ENCODE data around the gene ZMYND19.
"Not testable (repeated sequence)": the region's sequence is repeated elsewhere in the genome, so short reads cannot be mapped to it uniquely, and the experiment has no call there.

Gene ZMYND19

DNA sequence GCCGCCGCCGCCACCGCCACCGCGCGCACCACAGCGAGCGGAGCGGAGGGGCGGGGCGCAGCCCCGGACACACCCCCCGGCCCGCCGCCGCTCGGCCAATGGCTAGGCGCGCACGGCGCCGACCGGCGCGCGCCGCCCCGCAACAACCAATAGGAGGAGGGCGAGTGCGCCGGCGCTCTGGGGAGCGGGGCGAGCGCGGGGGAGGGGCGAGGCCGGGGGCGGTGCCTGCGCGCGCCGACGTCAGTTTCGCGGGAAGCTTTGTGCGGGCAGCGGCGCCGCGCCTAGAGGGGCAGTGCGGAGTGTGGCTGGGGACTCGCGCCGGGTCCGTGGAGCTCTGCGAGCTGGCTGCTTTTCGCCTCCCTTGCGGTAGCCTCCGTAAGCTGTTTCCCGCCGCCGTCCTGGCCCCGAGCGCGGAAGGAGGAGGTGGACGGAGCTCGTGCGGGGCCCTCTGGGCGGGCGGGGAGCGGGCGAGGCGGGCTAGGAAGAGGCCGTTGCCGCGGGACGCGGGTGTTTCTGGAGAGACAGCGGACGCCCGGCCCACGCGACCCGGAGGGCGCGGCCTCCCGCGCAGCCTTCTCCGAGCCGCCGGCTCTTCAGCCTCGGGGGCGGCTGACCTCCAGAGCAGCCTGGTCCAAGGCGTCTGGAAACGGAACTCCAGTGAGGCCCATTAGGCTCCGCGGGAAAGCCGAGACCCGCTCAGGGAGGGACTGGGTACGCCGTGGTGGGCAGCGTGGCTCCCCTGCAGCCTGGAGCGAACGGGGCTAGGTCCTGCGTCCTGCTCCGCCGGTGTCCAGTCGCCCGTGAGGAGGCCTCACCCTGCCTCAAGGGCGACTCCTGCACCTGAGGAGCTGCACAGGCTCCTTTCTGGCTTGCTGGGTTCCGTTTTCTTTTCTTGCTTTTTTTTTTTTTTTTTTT, at the start of gene ZMYND19:
ZMYND19 (minus strand) TSS at position 44 of the 915 bp plus-strand sequence. CDS start 249 bp downstream, outside the sequence.
- intact Hi-C loops (cut with DNase I) = loop anchor here (2.0 kb wide), 1 partner anchor 14 kb away; the partner anchor contains the start of gene ARRDC1
- DNase-seq = peak; percentile 72 to 98 (median 77)

DNA sequence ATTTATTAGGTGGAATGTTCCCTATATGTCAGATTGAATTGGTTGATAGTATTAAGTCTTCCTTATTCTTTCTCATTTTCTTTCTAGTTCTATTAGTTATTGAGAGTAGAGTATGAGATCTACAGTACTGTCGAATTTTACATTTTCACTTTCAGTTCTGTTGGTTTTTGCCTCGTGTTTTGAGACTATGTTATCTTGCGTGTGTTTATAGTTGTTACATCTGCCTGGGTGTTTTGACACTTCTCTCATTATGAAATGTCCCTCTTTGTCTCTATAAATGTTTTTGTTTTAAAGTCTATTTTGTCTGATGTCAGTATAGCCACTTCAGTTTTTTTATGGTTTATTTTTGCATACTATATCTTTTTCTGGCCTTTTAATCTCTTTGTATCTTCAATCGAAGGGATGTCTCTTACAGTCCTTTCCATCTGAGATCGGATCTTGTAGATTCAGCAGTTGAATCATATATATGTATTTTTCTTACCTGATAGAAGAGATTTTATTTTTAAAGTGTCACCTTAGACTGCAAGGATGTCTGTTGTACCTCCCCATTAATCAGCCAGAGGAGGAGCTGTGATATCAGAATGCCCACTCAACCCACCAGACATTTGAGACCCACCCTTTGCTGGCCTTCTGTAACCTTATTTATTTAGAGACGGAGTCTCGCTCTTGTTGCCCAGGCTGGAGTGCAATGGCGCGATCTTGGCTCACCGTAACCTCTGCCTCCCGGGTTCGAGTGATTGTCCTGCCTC, 49.2 kb upstream of the ZMYND19 start:
- DNase-seq = no peak
- intact Hi-C loops (cut with DNase I) = no loop called here

DNA sequence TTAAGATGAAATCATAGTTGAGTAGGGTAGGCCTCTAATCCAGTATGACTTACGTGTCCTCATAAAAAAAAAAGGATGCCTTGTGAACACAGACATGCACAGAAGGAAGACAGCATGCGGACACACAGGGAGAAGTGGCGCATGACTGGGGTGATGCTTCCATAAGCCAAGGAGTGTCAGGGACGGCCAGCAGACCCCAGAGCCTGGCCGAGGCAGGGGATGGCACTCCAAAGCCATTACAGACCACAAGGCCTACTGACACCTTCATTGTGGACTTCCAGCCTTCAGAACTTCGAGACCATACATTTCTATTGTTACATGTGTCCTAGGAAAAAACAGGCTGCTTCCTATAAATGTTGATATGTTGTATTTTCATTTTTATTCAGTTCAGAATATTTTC, 48.4 kb upstream of the ZMYND19 start:
- intact Hi-C loops (cut with DNase I) = no loop called here
- peak in 2 of 10 donors; percentile 6 to 33 for DNase-seq

DNA sequence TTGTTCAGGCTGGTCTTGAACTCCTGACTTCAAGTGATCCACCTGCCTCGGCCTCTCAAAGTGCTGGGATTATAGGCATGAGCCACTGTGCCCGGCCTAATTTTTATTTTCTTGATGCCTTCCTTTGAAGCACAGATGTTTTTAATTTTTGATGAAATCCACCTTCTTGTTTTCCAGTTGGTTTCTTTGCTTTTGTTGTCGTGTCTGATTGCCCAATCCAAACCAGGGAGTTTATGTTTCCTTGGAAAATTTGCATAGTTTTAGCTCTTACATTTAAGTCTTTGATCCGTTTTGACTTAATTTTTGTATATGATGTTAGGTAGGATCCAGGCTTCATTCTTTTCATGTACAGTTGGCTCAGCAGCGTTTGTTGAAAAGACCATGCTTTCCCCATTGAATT, 43.7 kb upstream of the ZMYND19 start:
- intact Hi-C loops (cut with DNase I) = no loop called here
- DNase-seq = peak in 1 of 10 donors; percentile 13

DNA sequence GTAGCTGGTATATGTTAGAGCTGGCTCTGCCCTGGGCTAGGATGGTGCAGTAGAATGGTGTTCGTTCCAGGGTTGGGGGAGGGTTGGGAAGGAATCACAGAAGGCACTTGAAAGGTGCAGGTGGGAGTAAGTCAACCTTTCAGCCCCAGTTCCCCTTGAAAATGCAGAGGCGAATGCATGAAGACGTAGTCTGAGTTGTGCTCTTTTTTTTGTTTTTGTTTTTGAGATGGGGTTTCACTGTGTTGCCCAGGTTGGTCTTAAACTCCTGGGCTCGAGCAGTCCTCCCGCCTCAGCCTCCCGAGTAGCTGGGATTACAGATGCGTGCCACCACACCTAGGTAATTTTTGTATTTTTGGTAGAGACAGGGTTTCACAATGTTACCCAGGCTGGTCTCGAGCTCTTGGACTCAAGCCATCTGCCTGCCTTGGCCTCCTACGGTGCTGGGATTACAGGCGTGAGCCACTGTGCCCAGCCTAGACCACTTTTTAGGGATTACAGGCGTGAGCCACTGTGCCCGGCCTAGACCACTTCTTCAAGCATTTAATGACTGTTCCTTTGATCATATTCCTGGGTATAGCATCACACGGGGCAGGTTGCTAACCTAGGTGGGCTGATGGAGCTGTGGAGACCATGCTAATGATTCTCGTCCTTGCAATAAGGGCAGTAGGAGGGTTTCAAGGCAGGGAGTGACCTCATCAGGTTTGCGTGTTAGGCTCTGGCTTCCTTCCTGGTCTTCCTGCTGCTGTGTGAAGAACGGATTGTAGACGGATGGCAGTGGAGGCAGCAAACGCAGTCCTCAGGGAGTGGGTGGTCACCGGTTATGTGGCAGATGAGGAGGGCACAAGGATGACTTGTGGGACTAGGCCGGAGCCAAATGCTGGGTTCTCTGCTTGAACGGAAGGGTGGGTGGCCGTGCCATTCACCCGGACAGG, 42.2 kb upstream of the ZMYND19 start:
- peak in 4 of 10 donors; percentile 43 to 80 (median 56) for DNase-seq
- intact Hi-C loops (cut with DNase I) = no loop called here

DNA sequence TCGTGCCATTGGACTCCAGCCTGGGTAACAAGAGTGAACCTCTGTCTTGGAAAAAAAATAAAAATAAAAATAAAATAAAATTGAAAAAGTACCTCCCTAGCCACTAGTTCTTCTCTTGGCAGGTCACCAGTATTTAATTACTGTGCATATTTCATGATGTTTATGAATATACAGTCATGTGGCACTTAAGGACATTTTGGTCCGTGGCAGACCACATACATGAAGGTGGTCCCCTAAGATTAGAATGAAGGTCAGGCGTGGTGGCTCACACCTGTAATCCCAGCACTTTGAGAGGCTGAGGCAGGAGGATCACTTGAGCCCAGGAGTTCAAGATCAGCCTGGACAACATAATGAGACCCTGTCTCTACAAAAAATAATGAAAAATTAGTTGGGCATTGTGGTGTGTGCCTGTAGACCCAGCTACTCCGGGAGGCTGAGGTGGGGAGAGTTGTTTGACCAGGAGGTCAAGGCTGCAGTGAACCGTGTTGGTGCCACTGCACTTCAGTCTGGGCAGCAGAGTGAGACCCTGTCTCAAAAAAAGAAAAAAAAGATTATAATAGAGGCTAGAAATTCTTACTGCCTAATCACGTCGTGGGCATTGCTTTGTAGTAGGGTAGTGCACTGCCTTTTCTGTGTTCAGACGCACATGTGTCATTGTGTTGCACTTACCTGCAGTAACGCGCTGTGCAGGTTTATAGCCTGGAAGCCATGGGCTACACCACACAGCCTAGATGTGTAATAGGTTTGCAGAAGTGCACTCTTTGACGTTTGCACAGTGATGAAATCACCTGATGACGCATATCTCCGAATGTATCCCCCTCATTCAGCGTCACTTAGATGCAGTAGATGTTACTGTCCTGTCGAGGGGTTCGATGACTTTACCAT, 41.3 kb upstream of the ZMYND19 start:
- intact Hi-C loops (cut with DNase I) = no loop called here
- DNase-seq = peak in 3 of 10 donors; percentile 3 to 25 (median 4)

DNA sequence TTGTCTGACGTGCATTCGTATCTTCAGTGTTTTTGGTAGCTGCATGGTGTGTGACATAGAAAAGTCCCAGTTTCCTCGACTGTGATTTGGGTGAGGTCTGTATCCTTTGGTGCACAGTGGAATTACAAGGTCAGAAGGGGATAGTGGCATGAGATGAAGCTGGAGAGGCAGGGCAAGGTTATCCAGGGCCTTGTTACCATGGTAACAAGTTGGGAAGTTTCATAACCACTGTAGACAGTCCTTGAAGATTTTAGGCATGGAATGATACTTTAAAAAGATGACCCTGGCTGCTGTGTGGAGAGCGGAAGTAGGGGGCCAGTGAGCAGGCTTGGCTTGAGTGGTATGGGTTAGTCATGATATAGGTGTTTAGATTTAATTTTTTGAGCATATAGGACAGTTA, 40.4 kb upstream of the ZMYND19 start:
- intact Hi-C loops (cut with DNase I) = no loop called here
- peak in 3 of 10 donors; percentile 1 to 12 (median 2) for DNase-seq

DNA sequence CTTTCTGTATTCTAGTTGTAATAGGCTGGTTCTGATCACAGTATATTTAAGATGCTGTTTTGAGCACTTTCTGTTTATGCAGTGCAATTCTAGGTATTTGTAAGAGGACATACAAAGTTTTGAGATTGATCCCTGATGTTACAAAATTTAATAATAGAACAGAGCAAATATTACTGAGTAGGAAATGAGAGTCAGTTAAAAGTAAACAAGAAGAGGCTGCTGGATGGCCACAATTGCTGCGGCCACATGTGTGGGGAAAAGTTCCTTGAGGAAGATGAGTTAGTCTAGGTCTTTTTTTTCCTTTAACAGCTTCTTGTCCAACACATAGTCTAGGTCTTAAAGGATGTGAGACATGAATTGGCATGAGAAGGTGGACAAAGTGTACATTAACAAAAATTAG, 39.8 kb upstream of the ZMYND19 start:
- peak in 1 of 10 donors; percentile 18 for DNase-seq
- intact Hi-C loops (cut with DNase I) = no loop called here

DNA sequence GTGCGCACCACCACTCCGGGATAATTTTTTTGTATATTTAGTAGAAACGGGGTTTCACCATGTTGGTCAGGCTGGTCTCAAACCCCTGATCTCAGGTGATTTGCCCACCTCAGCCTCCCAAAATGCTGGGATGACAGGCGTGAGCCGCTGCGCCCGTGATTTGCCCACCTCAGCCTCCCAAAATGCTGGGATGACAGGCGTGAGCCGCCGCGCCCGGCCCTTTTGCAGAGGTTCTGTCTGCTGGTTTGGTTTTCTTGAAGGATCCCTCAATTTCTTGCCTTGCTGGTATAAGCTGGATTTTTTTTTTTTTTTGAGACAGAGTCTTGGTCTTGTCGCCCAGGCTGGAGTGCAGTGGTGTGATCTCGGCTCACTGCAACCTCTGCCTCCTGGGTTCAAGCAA, 37.1 kb upstream of the ZMYND19 start:
- peak in 3 of 10 donors; percentile 24 to 66 (median 49) for DNase-seq
- intact Hi-C loops (cut with DNase I) = not testable (repeated sequence)

DNA sequence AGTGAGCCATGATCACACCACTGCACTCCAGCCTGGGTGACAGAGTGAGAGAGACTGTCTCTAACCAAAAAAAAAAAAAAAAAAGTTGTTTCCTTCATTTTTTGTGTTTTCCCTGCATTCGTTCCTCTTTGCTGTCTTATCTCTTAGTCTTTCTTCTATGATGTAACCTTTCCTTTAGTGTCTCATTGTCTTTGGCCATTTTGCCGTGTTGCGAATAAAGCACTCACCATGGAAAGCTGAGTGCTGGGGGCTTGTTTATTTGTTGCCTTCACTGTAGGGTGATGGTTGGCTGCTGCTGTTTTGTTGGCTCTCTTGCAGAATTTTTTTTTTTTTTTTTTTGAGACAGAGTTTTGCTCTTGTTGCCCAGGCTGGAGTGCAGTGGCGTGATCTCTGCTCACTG, 36.2 kb upstream of the ZMYND19 start:
- intact Hi-C loops (cut with DNase I) = no loop called here
- DNase-seq = peak in 1 of 10 donors; percentile 1

DNA sequence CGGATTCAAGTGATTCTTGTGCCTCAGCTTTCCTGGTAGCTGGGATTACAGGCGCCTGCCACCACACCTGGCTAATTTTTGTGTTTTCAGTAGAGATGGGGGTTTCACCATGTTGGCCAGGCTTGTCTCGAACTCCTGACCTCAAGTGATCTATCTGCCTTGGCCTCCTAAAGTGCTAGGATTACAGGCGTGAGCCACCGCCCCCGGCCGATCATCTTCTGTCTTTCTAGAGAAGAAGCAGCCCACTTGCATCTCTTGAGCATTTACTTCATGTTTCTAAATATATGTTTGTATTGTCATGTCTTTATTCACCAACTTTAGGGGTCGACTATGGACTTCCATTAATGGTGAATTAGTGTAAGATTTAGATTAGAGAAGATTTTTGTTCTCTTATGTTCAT, 31.9 kb upstream of the ZMYND19 start:
- intact Hi-C loops (cut with DNase I) = not testable (repeated sequence)
- peak in 2 of 10 donors; percentile 30 to 37 for DNase-seq

DNA sequence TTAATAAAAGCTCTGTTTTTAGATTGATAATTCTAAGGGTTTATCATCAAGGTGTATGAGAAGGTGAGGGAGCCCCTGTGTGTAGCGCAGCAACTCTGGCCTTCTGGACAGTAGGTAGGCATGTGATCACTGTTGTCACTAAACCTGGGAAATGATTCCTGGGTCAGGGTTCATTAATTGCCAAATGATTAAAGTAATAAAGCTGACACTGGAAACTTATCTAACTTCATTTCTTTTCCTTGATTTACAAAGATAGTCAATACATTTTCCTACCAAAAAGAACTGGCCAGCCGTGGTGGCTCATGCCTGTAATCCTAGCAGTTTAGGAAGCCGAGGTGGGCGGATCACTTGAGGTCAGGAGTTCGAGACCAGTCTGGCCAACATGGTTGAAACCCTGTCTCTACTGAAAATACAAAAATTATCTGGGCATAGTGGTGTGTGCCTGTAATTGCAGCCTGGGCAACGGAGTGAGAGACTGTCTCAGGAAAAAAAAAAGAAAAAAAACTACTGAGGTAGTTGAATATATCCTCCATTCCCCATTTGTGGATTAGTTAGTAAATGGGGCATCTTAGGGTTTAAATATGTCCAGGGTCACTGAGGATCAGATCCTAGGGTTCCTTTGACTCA, 30.9 kb upstream of the ZMYND19 start:
- peak in 2 of 10 donors; percentile 43 to 47 for DNase-seq
- intact Hi-C loops (cut with DNase I) = no loop called here

DNA sequence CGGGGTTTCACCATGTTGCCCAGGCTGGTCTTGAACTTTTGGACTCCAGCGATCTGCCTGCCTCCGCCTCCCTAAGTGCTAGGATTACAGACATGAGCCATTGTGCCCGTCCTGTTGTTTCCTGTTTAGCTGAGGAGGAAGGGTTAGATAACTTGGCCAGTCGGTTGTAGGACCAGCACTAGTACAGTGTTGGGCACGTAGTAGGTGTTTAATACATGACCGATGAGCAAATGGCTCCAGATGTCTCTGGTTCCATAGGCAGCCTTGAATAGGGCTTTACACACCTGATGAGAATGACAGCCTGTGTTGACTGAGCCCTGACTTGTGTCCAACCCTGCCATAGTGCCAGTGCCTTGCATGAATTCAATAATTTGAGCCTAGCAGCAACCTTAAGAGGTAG, 30.3 kb upstream of the ZMYND19 start:
- peak in 1 of 10 donors; percentile 3 for DNase-seq
- intact Hi-C loops (cut with DNase I) = no loop called here

DNA sequence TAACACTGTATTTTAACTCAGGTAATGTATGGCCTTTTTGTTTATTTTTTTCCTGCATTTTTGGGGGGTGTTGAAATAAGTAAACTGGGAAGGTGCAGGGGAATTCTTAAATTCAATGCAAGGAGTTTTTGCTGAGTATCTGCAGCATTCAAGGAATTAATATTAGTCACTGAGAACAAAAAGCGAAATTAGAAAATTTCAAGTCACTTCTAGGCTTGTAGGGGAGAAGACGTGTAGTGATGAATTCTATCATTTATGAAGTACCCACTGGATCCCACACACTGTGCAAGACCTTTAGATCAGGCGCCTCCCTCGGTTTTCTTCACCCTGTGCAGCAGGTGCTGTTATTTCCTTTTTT, 29.7 kb upstream of the ZMYND19 start:
- intact Hi-C loops (cut with DNase I) = no loop called here
- no peak for DNase-seq

DNA sequence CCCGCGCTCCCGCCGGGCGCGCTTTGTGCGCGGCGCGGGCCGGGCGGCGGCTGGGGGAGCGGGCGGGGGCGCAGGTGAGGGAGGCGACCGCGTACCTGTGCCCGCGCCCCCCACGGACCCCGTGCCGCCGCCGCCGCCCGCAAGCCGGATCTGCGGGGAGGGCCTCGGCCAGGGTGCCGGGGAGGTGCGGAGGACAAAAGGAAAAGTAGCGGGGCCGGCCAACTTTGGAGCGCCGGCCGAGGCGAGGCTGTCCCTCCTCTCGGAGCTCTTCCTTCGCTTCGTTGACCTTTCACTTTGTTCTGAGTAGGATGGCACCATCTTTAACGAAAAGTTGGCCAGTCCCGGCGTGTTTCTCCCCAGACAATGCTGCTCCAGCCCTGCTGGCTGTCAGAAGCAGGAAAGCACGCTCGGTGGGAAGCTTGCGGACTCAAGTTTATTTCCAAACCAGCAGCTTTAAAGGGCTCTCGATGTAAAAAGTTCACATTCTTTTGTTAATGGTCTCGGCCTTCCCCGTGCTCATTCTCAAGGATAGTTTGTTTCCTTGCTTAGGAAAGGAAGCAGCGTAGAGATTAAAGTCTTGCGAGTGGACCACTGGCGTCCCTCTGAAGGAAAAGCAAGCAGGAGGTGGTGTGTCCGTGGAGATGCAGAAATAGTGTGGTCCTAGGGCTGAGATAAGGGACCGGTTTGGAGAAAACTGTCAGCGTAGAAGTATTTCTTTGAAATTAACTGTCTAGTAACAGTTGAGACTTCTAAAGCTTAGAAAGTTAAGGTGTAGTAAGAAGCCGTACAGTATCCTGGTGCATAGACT, 29.1 kb upstream of the ZMYND19 start:
- peak in 1 of 10 donors; percentile 83 for DNase-seq
- intact Hi-C loops (cut with DNase I) = loop anchor here (5.0 kb wide), 1 partner anchor 42 kb away; the partner anchor contains the start of gene DPH7

DNA sequence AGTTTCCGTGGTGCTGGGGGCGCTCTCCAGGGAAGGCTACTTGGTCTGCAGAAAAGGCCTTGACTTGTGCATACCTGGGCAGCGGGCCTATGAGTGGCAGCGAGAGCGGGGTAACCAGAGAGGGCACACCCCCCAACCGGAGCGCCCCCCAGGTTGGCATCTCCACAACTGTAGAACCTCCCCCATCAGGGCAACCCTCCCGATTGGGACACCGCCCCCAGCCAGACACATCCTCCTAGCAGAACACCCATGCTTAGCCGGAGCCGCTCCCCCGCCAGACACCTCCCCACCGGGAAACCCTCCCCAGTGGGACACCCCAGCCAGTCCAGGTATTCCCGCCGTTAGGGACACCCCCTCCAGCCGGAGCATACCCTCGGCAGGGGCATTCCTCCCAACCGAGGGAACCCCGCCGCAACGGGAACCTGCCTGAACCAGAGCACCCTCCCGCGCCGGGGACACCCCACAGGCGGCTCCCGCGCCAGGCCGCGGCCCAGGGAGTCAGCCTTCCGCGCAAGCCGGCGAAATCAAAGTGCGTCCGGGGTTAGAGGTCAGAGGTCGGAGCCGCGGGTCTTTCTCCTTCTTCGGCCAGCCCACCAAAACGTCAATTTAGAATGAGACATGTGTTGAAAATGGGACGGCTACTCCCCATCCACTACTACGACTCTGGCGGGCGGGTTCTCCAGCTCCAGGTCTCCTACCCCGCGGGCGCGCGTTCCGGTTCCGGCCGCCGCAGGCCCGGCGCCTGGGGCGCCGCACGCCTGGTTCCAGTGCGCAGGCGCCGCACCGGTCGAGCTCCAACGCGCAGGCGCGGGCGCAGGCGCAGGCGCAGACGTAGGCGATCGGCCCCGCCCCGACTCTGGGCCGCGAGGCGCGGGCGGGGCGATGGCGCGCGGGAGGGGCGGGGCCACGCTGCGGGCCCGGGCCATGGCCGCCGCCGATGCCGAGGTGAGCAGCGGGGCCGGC, 28.1 kb upstream of the ZMYND19 start, which contains the start of gene EHMT1:
EHMT1 (plus strand) TSS at position 901 of the 963 bp plus-strand sequence; CDS start at position 925, 24 bp downstream.
- DNase-seq = peak; percentile 74 to 98 (median 79)

More for the DNA sequence above, 28.1 kb upstream of the ZMYND19 start, which contains the start of gene EHMT1:
- intact Hi-C loops (cut with DNase I) = loop anchor here (5.0 kb wide), 1 partner anchor 41 kb away; the partner anchor contains the start of gene DPH7
